Embryonic facial prominence (tissue), 1 donor: ENCODE measurements around the gene C11orf91.
A peak's percentile ranks its signal among the peaks of the same experiment; 100 is the strongest.
"Not testable (repeated sequence)": the region's sequence is repeated elsewhere in the genome, so short reads cannot be mapped to it uniquely, and the experiment has no call there.

ENCODE experiments used
- DNase-seq: peaks from one replicate; pipeline ENCODE4 v3.0.0-alpha.2; 2016; ENCODE audit errors: extremely low spot score

C11orf91 gene

DNA sequence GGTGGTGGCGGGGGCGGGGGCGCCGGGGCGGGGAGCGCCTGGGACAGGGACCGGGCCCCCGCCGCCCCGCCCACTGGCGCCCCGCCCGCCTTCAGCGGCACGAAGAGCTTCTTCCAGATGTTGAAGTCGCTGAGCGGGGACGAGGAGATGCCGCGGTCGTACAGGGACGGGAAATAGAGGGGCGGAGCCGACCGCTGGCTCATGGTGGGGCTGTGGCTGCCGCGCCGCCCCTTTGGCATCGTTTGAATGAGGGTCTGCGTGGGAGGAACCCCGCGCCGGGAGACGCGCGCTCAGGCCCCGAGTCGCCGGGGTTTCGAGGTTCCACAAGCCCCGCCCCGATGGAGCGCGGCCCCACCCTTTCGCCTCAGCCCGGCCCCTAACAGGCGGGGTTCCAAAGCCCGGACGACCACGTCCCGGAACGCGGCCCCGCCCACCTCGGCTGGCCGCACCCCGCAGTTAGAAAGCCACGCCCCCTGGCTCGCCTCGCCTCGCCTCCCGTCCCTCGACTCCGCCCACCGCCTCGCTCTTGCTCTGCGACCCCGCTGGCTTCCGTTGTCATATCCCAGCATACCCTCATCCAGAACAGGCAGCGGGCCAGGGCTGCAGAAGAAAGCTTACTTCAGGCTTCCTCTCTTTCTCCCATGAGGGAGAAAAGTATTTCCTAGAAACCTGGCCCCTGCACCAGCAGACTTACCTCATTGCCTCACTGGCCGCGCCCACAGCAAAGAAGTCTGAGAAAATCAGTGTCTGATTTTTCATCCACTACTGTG is at the start of gene C11orf91:
TSS of gene C11orf91 (minus strand) at position 325 of the 770 bp plus-strand sequence. CDS start at position 239, 86 bp downstream.
- DNase-seq: peak; percentile 95

- no peak for DNase-seq
These were observed 47.4 kb upstream of the C11orf91 start for GRCh38 chr11:33747979-33748378.

- DNase-seq: no peak
These were observed 42.7 kb upstream of the C11orf91 start for GRCh38 chr11:33743291-33743690.

GRCh38 chr11:33742249-33742851 is 41.7 kb upstream of the C11orf91 start:
- DNase-seq: no peak

- DNase-seq: no peak
These were observed 41.2 kb upstream of the C11orf91 start for GRCh38 chr11:33741806-33742205.

GRCh38 chr11:33737362-33737821 is 36.8 kb upstream of the C11orf91 start:
- DNase-seq: no peak

DNA sequence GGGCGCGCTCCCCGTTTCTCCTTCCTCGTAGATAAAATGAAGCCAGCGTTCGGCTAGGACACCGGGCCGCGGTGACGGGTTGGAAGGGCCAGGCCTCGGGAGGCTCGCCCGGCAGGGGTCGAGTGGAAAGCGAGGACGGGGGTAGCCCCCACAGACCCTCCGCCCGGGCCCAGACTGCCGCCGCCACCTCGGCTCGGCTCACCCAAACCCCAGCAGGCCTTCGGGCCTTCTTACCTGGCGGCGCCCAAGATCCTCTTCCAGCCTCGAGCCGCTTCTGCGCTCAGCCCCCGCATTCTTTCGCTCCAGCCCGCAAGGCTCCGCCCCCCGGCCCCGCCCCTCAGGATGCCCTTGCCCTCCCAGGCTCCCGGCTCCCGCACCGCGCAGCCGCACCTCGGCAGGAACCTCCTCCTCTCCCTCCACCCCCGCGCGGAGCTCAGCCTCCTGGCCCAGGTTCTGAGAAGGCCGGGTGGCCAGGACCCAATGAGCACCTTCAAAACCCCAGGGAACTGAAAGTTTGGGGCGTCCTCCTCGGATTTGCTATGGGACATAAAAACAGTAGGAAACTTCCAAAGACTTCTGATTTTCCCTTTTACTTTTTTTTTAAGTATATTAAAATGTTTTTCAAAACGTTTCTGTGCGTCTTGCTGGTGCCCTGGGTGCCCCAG is 35.7 kb upstream of the C11orf91 start, which contains the start of gene CD59:
TSS of gene CD59 (minus strand) at position 276 of the 665 bp plus-strand sequence. CDS start 13,978 bp downstream, outside the sequence.
- peak; percentile 60 for DNase-seq

DNA sequence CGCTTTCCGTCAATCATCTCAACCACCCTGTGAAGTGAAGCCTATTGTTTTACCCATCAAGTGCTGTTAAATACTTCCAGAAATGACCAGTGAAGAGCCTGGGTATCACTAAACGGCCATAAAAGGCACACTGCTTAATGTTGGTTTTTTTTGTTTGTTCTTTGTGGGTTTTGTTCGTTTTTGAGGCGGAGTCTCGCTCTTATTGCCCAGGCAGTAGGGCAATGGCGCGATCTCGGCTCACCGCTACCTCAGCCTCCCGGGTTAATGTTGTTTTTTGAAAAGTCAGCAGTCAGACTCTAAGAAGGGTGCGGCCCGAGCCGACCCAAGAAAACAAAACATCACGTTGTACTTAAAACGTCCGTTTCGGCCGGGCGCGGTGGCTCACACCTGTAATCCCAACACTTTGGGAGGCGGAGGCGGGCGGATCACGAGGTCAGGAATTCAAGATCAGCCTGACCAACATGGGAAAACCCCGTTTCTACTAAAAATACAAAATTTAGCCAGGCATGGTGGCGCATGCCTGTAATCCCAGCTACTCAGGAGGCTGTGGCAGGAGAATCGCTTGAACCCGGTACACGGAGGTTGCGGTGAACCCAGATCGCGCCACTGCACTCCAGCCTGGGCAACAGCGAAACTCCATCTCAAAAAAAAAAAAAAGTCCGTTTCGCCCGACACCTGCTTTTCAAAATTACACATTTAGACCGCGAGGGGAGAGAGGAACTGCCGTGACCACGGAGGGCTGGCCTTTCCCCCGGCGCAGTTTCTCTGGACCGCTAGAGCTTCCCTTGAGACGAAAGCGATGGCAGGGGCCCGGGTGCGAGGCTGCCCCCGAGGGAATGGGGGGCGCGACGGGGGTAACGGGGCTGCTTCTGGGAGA is 34.9 kb upstream of the C11orf91 start:
- no peak for DNase-seq

DNA sequence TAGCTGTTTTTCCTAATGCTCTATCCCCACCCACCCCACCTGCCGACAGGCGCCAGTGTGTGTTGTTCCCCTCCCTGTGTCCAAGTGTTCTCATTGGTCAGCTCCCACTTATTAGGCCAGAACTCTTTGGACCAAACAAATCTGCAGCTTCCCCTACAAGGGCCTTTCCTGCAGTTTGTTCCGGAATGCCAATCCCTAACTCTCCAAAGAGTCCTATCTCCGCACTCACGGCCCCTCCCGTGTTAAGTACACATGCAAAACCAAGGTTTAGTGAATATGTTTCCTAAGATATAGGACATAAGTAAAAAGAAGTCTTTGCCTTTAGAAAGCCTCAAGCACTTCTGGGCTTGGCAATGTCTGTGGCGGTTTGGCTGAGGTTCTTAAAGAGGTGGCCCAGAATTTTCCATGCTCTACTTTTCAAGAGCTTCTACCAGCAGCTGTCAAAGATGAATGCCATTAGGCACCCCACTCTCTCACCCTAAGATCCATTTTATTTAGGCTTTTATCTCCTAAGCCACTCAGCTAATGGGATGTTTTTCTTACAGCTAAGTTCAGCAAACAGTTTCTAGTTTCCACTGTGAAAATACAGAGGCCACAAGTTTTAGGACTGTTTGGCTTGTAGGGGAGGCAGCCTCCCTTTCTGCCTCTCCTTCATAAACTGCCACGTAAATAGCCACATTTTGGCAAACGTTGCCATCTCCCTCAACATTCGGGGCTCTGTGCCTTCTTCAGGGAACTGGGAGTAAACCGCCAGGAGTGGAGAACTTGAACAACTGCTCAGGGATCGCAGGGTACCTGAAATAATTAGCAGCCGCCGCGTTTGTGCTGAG is 34.0 kb upstream of the C11orf91 start:
- DNase-seq: no peak

- DNase-seq: no peak
These were observed 33.4 kb upstream of the C11orf91 start for GRCh38 chr11:33733980-33734379.

DNA sequence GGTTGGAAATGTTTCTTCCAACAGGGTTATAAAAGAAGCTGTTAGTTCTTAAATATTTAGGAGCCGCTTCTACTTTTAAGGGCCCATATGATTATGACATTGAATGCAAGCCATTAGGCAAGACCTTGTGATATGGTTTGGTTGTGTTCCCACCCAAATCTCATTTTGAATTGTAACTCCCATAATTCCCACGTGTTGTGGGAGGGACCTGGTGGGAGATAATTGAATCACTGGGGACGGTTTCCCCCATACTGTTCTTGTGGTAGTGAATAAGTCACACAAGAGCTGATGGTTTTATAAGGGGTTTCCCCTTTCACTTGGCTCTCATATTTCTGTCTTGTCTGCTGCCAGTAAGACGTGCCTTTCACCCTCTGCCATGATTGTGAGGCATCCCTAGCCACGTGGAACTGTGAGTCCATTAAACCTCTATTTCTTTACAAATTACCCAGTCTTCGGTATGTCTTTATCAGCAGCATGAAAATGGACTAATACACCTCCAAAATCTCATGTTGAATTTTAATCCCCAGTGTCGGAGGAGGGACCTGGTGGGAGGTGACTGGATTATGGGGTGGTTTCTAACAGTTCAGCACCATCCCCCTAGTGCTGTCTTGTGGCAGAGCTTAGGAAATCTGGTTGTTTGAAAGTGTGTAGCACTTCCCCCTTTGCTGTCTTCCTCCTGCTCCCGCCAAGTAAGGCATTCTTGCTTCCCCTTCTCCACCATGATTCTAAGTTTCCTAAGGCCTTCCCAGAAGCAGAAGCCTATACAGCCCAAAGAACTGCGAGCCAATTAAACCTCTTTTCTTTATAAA is 31.3 kb upstream of the C11orf91 start:
- no peak for DNase-seq

- no peak for DNase-seq
These were observed 30.1 kb upstream of the C11orf91 start for GRCh38 chr11:33730716-33731115.

DNA sequence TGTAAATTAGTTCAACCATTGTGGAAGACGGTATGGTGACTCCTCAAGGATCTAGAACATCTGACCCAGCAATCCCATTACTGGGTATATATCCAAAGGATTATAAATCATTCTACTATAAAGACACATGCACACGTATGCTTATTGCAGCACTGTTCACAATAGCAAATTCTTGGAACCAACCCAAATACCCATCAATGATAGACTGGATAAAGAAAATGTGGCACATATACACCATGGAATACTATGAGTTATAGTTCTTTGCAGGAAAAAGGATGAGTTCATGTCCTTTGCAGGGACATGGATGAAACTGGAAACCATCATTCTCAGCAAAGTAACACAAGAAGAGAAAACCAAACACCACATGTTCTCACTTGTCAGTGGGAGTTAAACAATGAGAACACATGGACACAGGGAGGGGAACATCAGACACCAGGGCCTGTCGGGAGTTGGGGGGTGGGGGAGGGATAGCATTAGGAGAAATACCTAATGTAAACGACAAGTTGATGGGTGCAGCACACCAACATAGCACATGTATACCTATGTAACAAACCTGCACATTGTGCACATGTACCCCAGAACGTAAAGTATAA is 28.5 kb upstream of the C11orf91 start:
- not testable (repeated sequence) for DNase-seq

DNA sequence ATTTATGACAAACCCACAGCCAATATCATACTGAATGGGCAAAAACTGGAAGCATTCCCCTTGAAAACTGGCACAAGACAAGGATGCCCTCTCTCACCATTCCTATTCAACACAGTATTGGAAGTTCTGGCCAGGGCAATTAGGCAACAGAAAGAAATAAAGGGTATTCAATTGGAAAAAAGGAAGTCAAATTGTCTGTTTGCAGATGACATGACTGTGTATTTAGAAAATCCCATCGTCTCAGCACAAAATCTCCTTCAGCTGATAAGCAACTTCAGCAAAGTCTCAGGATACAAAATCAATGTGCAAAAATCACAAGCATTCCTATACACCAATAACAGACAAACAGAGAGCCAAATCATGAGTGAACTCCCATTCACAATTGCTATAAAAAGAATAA is 26.9 kb upstream of the C11orf91 start:
- not testable (repeated sequence) for DNase-seq

- no peak for DNase-seq
These were observed 24.9 kb upstream of the C11orf91 start for GRCh38 chr11:33725496-33725895.

- DNase-seq: no peak
These were observed 24.0 kb upstream of the C11orf91 start for GRCh38 chr11:33724644-33725035.

- no peak for DNase-seq
These were observed 22.7 kb upstream of the C11orf91 start for GRCh38 chr11:33723238-33723881.

DNA sequence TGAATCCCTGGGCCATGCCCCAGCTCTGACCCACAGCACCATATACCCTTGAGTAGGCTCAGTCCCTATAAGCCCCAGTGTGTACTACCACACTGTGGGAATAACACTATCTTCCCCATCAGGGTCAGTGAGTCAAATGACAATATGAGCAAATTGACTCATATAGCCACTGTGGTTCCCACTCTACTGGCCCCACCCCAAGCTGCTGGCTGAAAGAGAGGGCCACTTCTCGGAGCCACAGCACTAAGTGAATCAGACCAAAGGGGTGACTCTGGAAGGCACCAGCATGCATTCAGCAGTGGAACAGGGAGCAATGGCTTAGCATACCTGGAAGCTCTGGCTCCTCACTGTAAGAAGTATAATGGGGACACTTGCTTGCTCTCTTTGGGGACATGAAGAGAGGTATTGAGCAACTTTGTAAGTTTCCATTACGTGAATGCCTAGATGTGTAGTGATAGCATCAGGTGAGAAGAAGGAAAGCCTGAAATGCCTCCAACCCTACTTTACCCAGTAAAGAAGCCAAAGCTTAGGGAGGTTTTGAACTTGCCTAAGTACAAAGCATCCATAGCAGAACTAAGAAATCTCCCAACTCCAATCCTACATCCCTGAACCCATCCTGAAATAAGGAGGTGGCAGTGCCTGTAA is 22.1 kb upstream of the C11orf91 start:
- no peak for DNase-seq
